ENCODE measurements around the gene SQOR.

The SQOR gene

GRCh38 chr15:45634432-45635190, at the start of gene SQOR:
Gene SQOR, plus strand, starts transcription at chr15:45635029. Its CDS starts 23,895 bp downstream, at chr15:45658924.
- TF ChIP-seq, protein P1, sequence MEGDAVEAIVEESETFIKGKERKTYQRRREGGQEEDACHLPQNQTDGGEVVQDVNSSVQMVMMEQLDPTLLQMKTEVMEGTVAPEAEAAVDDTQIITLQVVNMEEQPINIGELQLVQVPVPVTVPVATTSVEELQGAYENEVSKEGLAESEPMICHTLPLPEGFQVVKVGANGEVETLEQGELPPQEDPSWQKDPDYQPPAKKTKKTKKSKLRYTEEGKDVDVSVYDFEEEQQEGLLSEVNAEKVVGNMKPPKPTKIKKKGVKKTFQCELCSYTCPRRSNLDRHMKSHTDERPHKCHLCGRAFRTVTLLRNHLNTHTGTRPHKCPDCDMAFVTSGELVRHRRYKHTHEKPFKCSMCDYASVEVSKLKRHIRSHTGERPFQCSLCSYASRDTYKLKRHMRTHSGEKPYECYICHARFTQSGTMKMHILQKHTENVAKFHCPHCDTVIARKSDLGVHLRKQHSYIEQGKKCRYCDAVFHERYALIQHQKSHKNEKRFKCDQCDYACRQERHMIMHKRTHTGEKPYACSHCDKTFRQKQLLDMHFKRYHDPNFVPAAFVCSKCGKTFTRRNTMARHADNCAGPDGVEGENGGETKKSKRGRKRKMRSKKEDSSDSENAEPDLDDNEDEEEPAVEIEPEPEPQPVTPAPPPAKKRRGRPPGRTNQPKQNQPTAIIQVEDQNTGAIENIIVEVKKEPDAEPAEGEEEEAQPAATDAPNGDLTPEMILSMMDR (IDR thresholded peaks at IDR 0.05; ENCODE audit: insufficient read depth, low read length, poor library complexity, severe bottlenecking), result no peak
- peak; percentile 89 for DNase-seq (ENCODE audit: extremely low read depth, insufficient read length)
- Histone ChIP-seq H3K27me3 (replicated peaks; ENCODE audit: control insufficient read depth, insufficient read depth, low read length) (no peaks in the 10 kb centered on the region), H3K4me3 (replicated peaks; ENCODE audit: low read depth, low read length) (peak within 1 kb of the TSS; percentile 72), H3K36me3 (ENCODE audit: control insufficient read depth, insufficient read depth, low read length) (no peaks in the 10 kb centered on the region)

DNA sequence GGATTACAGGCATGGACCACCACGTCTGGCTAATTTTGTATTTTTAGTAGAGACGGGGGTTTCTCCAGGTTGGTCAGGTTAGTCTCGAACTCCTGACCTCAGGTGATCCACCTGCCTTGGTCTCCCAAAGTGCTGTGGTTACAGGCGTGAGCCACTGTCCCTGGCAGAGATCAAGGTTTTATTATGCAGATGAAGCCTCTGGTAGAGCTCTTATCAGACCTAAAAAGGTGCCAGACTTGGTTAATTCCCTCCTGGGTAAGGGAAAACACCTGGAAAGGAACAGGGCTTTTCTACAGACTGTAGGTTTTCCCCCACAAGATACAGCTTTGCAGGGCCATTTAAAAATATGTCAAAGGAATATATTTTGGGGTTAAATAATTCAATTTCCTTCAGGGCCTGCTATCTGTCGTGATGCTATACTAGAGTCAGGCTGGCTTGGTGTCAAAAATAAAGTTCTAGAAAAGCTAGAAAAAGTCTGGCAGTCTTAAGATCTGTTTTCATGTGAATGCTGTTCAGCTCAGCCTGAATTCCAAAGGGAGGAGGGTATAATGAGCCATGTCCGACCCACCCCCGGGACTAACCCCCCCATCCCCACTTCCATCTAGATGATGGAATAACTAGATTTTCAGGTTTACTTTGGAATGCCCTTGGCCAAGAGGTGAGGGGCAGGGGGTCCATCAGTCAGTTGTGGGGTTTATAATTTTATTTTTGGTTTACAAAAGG, 49.6 kb upstream of the SQOR start:
- no peaks in the 10 kb centered on the region for H3K36me3 ChIP-seq (ENCODE audit: control insufficient read depth, insufficient read depth, low read length)
- no peaks in the 10 kb centered on the region for H3K27me3 ChIP-seq (replicated peaks; ENCODE audit: control insufficient read depth, insufficient read depth, low read length)
- no peak overlapping the region for H3K4me3 ChIP-seq (replicated peaks; ENCODE audit: low read depth, low read length)
- TF ChIP-seq, protein P1 (IDR thresholded peaks at IDR 0.05; ENCODE audit: insufficient read depth, low read length, poor library complexity, severe bottlenecking), result no peak
- DNase-seq (ENCODE audit: extremely low read depth, insufficient read length), result no peak

GRCh38 chr15:45586125-45586524, 48.7 kb upstream of the SQOR start:
- no peak for DNase-seq (ENCODE audit: extremely low read depth, insufficient read length)
- H3K36me3 ChIP-seq (ENCODE audit: control insufficient read depth, insufficient read depth, low read length), result no peaks in the 10 kb centered on the region
- TF ChIP-seq, protein P1 (IDR thresholded peaks at IDR 0.05; ENCODE audit: insufficient read depth, low read length, poor library complexity, severe bottlenecking), result no peak
- no peaks in the 10 kb centered on the region for H3K27me3 ChIP-seq (replicated peaks; ENCODE audit: control insufficient read depth, insufficient read depth, low read length)
- H3K4me3 ChIP-seq (replicated peaks; ENCODE audit: low read depth, low read length), result peak overlapping the region; percentile 95

GRCh38 chr15:45586601-45587094, 48.2 kb upstream of the SQOR start:
- DNase-seq (ENCODE audit: extremely low read depth, insufficient read length), result no peak
- H3K4me3 ChIP-seq (replicated peaks; ENCODE audit: low read depth, low read length), result peak overlapping the region; percentile 95
- TF ChIP-seq, protein P1 (IDR thresholded peaks at IDR 0.05; ENCODE audit: insufficient read depth, low read length, poor library complexity, severe bottlenecking), result no peak
- no peaks in the 10 kb centered on the region for H3K36me3 ChIP-seq (ENCODE audit: control insufficient read depth, insufficient read depth, low read length)
- no peaks in the 10 kb centered on the region for H3K27me3 ChIP-seq (replicated peaks; ENCODE audit: control insufficient read depth, insufficient read depth, low read length)

DNA sequence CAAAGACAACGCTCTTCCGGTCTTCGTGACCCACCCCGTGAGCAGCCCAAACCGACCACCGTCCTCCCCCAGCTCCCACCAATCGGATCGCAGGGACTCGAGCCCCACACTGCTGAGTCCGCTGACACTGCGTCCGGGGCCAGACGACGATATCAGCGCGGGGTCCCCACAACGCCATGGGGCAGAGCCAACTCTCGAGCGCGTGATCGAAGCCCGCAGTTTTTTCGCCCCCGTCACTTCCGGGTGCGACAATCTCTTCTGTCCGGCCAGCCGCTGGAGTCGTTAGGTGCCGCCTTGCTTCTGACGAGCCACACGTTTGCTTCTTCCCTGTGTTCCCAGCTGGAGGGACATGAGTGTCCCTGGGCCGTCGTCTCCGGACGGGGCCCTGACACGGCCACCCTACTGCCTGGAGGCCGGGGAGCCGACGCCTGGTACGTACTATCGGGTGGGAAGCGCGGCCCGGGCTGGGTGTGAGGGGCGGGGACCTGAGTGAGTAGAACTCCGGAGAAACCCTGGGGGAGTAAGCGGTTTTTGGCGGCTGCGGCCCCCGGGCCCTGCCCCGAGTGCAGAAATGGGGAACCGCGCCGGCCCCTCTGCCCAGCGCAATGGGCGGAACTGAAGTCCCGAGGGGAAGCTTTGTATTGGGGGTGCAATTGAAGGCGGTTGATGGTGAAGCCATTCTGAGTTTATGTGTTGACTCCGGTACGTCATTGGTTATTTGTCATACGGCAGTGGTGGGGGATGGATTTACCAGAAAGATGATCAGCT, 47.5 kb upstream of the SQOR start, which contains the start of gene BLOC1S6:
Gene BLOC1S6, plus strand, starts transcription at position 285 of the 768 bp plus-strand sequence. Its CDS starts 65 bp downstream, at position 350.
- Histone ChIP-seq H3K27me3 (replicated peaks; ENCODE audit: control insufficient read depth, insufficient read depth, low read length) (no peaks in the 10 kb centered on the region), H3K4me3 (replicated peaks; ENCODE audit: low read depth, low read length) (peak within 1 kb of the TSS; percentile 95), H3K36me3 (ENCODE audit: control insufficient read depth, insufficient read depth, low read length) (no peaks in the 10 kb centered on the region; the same call in 1 of the 2 replicates)
- DNase-seq (ENCODE audit: extremely low read depth, insufficient read length), result peak; percentile 94
- TF ChIP-seq, protein P1 (IDR thresholded peaks at IDR 0.05; ENCODE audit: insufficient read depth, low read length, poor library complexity, severe bottlenecking), result no peak
